SH-SY5Y (cell line): ENCODE data around the gene GDF10.

ENCODE experiments used
- GATA2 ChIP-seq: IDR thresholded peaks from 2 replicates; pipeline ENCODE4 v1.6.1; 2011; ENCODE audit warnings: mild to moderate bottlenecking, low read depth, low read length
- GATA3 ChIP-seq: IDR thresholded peaks from 2 replicates; pipeline ENCODE4 v1.6.1; 2011; ENCODE audit warnings: low read depth, mild to moderate bottlenecking, low read length, moderate library complexity

GDF10 gene

DNA sequence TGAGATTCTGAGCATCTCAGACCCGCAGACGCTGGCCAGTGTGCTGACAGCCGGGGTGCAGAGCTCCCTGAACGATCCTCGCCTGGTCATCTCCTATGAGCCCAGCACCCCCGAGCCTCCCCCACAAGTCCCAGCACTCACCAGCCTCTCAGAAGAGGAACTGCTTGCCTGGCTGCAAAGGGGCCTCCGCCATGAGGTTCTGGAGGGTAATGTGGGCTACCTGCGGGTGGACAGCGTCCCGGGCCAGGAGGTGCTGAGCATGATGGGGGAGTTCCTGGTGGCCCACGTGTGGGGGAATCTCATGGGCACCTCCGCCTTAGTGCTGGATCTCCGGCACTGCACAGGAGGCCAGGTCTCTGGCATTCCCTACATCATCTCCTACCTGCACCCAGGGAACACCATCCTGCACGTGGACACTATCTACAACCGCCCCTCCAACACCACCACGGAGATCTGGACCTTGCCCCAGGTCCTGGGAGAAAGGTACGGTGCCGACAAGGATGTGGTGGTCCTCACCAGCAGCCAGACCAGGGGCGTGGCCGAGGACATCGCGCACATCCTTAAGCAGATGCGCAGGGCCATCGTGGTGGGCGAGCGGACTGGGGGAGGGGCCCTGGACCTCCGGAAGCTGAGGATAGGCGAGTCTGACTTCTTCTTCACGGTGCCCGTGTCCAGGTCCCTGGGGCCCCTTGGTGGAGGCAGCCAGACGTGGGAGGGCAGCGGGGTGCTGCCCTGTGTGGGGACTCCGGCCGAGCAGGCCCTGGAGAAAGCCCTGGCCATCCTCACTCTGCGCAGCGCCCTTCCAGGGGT lies 48.9 kb downstream of the GDF10 start:
- no peak for TF ChIP-seq GATA2
- TF ChIP-seq GATA3: no peak

DNA sequence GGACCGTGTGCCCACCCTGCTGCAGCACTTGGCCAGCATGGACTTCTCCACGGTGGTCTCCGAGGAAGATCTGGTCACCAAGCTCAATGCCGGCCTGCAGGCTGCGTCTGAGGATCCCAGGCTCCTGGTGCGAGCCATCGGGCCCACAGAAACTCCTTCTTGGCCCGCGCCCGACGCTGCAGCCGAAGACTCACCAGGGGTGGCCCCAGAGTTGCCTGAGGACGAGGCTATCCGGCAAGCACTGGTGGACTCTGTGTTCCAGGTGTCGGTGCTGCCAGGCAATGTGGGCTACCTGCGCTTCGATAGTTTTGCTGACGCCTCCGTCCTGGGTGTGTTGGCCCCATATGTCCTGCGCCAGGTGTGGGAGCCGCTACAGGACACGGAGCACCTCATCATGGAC lies 49.5 kb downstream of the GDF10 start:
- TF ChIP-seq GATA2: no peak
- no peak for TF ChIP-seq GATA3

DNA sequence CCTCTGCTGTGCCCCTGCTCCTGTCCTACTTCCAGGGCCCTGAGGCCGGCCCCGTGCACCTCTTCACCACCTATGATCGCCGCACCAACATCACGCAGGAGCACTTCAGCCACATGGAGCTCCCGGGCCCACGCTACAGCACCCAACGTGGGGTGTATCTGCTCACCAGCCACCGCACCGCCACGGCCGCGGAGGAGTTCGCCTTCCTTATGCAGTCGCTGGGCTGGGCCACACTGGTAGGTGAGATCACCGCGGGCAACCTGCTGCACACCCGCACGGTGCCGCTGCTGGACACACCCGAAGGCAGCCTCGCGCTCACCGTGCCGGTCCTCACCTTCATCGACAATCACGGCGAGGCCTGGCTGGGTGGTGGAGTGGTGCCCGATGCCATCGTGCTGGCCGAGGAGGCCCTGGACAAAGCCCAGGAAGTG lies 50.0 kb downstream of the GDF10 start:
- TF ChIP-seq GATA3 (no peak), GATA2 (no peak)

DNA sequence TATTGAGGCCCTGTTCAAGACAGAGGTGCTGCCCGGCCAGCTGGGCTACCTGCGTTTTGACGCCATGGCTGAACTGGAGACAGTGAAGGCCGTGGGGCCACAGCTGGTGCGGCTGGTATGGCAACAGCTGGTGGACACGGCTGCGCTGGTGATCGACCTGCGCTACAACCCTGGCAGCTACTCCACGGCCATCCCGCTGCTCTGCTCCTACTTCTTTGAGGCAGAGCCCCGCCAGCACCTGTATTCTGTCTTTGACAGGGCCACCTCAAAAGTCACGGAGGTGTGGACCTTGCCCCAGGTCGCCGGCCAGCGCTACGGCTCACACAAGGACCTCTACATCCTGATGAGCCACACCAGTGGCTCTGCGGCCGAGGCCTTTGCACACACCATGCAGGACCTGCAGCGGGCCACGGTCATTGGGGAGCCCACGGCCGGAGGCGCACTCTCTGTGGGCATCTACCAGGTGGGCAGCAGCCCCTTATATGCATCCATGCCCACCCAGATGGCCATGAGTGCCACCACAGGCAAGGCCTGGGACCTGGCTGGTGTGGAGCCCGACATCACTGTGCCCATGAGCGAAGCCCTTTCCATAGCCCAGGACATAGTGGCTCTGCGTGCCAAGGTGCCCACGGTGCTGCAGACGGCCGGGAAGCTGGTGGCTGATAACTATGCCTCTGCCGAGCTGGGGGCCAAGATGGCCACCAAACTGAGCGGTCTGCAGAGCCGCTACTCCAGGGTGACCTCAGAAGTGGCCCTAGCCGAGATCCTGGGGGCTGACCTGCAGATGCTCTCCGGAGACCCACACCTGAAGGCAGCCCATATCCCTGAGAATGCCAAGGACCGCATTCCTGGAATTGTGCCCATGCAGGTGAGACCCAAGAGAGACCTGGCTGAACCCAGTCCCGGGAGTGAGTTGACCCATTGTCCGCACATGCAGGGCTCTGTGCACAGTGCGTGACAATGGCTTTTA lies 51.0 kb downstream of the GDF10 start:
- no peak for TF ChIP-seq GATA2
- TF ChIP-seq GATA3: no peak

DNA sequence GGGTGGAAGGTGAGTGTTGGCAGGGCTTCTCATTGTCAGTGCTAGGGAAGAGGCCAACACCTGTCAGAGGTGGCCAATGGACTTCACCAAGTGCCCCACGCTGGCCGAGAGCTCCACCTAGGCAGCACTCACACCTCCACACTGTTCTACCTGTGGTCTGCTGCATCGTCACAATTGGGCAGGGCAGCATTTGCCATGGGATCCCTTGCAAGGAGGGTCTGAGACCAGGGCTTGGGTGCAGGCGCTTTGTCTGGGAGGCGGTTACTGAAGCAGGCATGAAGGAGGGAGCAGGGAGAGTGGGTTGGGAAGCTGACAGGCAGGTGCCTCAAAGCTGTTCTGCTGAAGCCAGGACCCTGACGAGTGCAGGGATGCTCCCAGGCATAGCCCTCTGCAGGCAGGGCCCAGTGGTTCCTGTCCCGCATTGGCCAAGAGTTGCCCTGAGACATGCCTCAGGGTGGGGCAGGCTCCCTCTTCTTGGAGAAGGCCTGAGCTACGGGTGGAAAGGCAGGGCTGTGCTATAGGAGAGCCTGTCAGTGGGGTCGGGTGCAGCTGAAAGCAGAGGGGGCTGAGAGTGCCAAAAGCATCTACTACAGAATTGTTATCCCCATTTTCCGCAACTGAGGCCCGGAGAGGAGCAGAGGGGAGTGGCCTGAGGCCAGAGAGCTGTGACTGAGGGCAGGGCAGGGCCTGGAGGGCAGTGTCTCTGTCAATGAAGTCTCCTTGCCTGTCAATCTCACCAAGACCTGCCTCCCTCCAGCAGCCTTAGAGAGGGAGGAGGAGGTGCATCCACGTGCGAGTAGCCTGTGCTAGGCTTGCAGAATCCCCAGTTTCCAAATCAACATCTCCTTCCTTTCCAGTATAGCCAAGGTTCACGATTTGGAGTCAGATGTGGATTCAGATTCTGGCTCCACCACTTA lies 52.2 kb downstream of the GDF10 start:
- TF ChIP-seq GATA3 (no peak), GATA2 (no peak)

DNA sequence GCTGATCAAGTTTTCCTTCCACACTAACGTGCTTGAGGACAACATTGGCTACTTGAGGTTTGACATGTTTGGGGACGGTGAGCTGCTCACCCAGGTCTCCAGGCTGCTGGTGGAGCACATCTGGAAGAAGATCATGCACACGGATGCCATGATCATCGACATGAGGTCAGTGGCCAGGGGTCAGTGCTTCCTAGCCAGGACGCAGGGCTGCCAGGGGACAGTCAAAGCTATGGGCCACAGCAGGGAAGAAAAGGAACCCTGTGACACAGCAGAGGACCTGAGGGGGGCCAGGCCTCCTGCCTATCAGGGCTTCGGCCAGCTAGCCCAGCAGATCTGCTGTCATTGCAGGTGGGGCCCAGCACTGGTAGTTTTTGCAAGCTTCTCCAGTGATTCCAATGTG lies 53.4 kb downstream of the GDF10 start:
- no peak for TF ChIP-seq GATA2
- TF ChIP-seq GATA3: no peak

DNA sequence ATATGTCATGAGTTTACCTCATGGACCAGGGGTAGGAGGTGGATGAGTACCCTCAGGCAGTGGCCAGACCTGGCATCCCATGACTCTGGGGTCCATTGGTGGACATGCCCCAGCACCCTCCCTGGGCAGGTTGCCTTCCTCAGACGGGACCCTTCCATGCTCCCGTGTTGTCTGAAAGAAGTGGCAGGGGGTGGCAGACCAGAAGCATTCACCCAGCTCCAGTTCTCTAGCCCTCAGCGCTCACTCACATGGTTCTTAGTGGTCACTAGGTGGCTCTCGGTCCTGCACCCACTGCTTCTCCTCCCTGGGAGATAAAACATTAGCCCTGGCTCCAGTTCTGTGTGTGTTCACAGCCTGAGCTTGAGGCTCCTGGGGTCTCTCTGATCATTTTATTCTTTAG lies 54.2 kb downstream of the GDF10 start:
- TF ChIP-seq GATA3 (no peak), GATA2 (no peak)

DNA sequence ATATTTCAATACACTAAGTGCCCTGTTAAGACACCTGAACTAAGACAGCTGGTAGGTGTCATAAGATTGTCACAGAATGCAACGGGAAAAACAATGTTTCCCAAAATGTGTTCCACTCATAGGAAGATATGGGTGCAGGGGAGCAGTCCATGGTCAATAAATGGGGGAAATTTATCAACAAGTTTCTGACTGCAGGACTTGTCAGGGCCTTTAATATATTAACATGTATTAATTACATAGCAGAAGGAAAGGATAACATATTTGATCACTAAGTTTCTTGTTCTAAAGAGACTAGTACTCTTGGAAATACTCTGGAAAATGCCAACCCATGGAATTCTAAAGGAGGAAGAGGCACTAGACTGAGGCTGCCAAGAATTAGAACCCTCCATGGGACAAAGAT lies 54.9 kb downstream of the GDF10 start:
- no peak for TF ChIP-seq GATA2

DNA sequence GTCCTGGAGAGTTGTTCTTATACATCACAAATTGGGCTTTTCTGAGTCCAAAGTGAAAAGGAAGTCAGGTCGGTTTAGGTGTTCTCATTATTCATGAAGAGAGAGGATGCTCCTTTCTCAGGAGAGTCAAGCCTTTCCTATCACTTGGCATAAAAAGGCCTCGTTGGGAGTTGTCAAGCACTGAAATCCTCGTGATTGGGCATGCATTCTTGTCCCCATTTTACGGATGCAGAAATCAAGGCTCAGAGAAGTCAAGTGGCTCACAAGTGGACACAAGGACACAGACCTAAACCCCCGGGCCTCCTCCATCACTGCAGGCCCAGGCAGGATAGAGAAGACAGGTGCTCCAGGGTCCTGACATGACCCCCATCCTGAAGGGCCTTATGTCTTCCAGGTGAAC lies 56.7 kb downstream of the GDF10 start:
- TF ChIP-seq GATA2: no peak

DNA sequence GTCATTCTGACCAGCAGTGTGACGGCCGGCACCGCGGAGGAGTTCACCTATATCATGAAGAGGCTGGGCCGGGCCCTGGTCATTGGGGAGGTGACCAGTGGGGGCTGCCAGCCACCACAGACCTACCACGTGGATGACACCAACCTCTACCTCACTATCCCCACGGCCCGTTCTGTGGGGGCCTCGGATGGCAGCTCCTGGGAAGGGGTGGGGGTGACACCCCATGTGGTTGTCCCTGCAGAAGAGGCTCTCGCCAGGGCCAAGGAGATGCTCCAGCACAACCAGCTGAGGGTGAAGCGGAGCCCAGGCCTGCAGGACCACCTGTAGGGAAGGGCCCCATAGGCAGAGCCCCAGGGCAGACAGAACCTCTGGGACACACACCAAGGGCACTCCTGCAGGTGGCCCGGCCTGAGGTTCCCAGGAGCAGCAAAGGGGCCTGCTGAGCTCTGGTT lies 57.2 kb downstream of the GDF10 start:
- TF ChIP-seq GATA3 (no peak), GATA2 (no peak)

DNA sequence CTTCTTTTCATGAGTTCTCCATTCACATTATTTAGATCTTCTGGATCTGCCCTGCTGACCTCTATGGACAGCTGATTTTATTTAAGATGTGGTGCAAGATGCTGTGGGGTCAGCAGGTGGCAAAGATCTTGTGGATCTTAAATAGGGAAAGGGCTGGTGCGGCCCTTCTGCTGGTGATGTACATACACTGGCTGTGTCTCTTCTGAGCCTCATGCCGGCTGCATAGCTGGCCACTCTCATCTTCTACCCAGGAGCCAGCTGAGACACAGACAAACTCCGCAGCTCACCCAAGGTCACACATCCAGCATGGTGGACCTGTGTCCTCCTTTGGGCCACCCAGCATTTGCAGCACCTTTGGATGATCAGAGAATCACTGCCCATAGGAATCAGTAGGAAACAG lies 57.9 kb downstream of the GDF10 start:
- TF ChIP-seq GATA3 (no peak), GATA2 (no peak)

DNA sequence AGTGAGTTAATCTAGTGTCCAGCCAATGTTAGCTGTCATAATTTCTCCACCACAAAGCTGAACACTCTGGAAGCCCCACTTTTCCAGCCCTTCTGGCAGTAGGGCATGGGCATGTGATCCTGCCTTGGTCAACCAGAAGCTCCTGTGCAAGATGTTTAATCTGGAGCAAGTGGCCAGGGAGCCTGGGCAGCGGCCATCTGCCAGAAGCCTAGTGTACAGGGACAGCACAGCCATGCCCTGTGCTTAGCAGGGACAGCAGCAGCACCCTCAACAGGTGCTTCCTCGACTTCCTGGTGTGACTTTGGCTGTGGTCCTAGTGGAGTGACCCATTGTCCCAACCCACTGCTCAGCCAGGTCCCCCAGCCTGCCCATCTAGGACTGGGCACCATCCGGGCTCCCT lies 58.5 kb downstream of the GDF10 start:
- no peak for TF ChIP-seq GATA2
- no peak for TF ChIP-seq GATA3

DNA sequence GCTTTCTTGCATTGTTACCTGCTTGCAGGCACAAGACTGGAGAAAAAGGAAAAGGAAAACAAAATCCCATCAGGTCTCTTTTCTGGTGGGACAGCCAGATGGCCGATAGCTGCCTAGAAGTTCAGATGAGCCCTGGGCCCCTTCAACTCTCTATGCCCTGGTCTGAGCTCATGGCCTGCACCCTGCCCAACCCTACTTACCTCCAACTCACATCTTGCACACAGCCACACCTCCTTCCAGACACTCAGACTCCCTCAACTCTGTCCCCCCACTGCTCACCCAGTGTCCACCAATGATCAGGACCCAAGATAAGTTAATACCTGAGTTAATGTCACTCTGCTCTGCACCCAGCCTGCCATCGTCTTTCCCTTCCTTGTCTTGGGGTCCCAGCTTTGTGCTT lies 59.1 kb downstream of the GDF10 start:
- TF ChIP-seq GATA2 (no peak), GATA3 (no peak)

DNA sequence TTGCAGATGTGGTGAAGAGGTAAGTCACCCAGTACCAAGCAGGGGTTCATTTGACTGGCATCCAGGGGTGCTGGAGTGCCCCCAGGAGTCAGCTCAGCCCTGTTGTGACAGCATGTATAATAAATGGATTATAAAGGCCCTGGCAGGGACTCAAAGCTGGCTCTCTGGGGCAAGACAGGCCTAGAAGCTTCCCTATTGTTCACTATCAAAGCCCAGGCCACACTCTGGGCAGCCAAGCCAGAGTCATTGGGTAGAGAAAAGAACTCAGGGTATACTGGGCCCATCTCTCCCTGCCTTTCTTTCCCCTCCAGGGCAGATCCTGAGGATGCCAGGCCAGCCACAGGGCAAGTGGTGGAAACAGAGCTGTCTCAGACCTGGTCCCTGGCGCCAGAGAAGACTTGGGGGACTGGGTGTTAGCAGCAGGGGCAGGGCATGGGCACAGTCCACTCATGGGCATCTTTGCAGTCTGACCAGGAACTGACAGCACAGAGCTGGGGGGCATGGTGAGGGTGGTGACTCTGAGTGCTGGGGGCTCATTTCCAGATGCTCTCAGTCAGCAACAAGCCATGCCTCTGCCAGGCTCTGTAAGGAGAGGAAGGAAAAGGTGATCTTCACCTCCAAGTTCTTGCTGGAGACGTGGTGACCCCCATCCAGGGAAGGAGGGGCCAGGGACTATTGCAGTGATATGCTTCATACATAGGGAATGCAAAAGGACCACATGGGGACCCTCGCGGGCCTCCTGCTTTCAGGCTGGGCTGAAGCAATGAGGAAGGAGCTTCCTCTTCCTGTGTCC lies 59.8 kb downstream of the GDF10 start:
- no peak for TF ChIP-seq GATA2
- TF ChIP-seq GATA3: no peak
